Chondrocyte (in vitro differentiated cells): ENCODE data around the gene ST6GAL2. TPM values are rescaled to one million over a fixed set of nuclear protein-coding genes. Genes with fewer than 3 reads are reported as not detected.

ENCODE experiments used
- DNase-seq: peaks from one replicate; pipeline ENCODE4 v3.0.0; 2021; ENCODE audit warnings: mixed read lengths, low spot score
- H3K27ac Mint-ChIP-seq: one replicate; pipeline ENCODE4 v1.8.0; 2021; ENCODE audit warnings: mild to moderate bottlenecking, moderate library complexity, mixed read lengths; ENCODE audit not compliant: unreplicated experiment
- H3K27me3 Mint-ChIP-seq: 2 replicates; pipeline ENCODE4 v1.8.0; 2021; ENCODE audit warnings: low read depth, mixed read lengths
- H3K36me3 Mint-ChIP-seq: 2 replicates; pipeline ENCODE4 v1.8.0; 2021; ENCODE audit warnings: low read depth, mixed read lengths
- H3K4me1 Mint-ChIP-seq: 2 replicates; pipeline ENCODE4 v1.8.0; 2021; ENCODE audit warnings: low read depth, mild to moderate bottlenecking, mixed read lengths
- H3K4me3 Mint-ChIP-seq: one replicate; pipeline ENCODE4 v1.8.0; 2021; ENCODE audit warnings: mild to moderate bottlenecking, moderate library complexity, mixed read lengths; ENCODE audit not compliant: unreplicated experiment
- H3K9me3 Mint-ChIP-seq: 2 replicates; pipeline ENCODE4 v1.8.0; 2021; ENCODE audit warnings: low read depth, mixed read lengths
- total RNA-seq: library from RNA; stranded (reverse); gene quantifications from 3 replicates; pipeline ENCODE4 v1.2.1, GENCODE V29; 2021
- TF ChIP-seq, protein P1 (sequence below): fragments of 200-600 bp; sonication (generic); IDR thresholded peaks from 2 replicates; pipeline ENCODE4 v1.5.0; 2021; ENCODE audit warnings: antibody characterized with exemption, mild to moderate bottlenecking, moderate library complexity

ST6GAL2 gene
- total RNA-seq, 1 donor from 2014 or later: 144 TPM

DNA sequence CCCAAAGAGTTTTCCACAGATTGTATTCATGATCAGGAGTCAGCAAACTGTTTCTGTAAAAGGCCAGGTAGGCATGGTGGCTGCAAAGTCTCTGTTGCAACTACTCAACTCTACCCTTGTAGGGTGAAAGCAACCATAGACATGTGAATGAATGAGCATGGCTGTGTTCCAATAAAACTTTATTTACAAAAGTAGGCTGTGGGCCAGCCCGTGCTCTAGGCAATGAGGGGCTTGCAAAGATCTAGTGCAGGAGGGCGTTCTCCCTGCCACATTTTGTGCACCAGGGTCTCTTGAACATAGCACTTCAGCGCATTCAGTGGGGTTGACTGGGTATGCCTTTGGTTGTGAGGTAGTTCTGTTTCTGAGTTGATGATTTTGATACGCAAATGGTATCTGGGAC lies 85.8 kb downstream of the ST6GAL2 start:
- TF ChIP-seq, protein P1, sequence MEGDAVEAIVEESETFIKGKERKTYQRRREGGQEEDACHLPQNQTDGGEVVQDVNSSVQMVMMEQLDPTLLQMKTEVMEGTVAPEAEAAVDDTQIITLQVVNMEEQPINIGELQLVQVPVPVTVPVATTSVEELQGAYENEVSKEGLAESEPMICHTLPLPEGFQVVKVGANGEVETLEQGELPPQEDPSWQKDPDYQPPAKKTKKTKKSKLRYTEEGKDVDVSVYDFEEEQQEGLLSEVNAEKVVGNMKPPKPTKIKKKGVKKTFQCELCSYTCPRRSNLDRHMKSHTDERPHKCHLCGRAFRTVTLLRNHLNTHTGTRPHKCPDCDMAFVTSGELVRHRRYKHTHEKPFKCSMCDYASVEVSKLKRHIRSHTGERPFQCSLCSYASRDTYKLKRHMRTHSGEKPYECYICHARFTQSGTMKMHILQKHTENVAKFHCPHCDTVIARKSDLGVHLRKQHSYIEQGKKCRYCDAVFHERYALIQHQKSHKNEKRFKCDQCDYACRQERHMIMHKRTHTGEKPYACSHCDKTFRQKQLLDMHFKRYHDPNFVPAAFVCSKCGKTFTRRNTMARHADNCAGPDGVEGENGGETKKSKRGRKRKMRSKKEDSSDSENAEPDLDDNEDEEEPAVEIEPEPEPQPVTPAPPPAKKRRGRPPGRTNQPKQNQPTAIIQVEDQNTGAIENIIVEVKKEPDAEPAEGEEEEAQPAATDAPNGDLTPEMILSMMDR: no peak
- DNase-seq: no peak
- Mint-ChIP-seq H3K27me3 (no peaks in the 10 kb centered on the region), H3K36me3 (peaks cover 25% of the 10 kb centered on the region), H3K27ac (peak overlapping the region; percentile 64), H3K4me3 (no peak overlapping the region), H3K9me3 (no peaks in the 10 kb centered on the region), H3K4me1 (peaks cover 43% of the 10 kb centered on the region)

DNA sequence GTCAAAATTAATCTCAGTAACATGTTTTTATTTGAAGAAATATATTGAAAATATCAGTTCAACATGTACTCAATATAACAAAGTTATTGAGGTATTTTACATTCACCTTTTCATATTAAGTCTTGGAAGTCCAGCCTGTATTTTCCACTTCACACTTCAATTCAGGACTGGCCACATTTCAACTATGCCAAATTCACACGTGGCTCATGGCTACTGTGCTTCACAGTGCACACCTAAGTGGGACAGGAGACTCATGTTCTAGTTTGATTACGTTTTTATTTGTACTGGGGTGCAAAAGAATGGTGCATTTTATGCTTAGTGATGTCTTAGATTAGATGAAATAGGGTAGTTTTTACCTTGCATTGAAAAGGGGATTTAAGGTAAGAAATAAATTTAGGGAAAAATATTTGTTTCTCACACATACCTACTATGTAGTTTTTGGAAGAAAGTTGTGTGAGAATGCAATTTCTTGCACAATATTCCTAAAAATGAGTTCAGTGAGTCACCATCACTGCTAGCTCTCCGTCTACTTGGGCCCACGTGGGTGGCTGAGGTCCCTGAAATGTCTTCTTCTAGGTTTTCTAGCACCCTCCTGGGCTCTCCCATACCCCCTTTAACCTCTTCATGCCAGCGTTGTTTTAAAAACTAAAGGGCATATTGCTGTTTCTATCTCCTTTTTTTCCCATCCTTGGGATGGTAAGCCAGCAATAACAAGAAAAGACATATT lies 87.0 kb downstream of the ST6GAL2 start:
- Mint-ChIP-seq H3K4me3 (no peak overlapping the region), H3K9me3 (no peaks in the 10 kb centered on the region), H3K4me1 (peaks cover 39% of the 10 kb centered on the region), H3K36me3 (peaks cover 20% of the 10 kb centered on the region), H3K27ac (peak overlapping the region; percentile 25), H3K27me3 (no peaks in the 10 kb centered on the region)
- TF ChIP-seq, protein P1: no peak
- DNase-seq: no peak

DNA sequence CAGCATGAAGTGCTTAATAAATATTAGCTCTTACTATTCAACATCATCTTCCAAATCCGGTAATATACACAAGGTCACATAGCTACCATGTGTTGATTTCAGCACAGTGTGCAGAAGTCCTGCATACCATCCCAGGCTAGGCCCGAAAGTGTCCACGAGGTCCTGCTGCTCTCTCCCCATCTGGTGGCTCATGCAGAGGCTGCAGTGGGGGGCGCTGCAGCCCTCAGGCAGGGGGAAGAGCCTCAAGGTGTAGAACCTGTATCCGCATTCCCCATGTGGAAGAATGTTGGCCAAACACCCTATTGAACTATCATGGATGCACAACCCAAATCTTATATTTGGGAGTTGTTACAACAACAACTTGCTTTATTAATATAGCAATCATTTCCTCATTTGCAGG lies 88.5 kb downstream of the ST6GAL2 start:
- Mint-ChIP-seq H3K9me3 (peaks cover 3% of the 10 kb centered on the region), H3K36me3 (peaks cover 11% of the 10 kb centered on the region), H3K27me3 (no peaks in the 10 kb centered on the region), H3K4me1 (peaks cover 32% of the 10 kb centered on the region), H3K4me3 (no peak overlapping the region), H3K27ac (no peak overlapping the region)
- TF ChIP-seq, protein P1: no peak
- DNase-seq: no peak

DNA sequence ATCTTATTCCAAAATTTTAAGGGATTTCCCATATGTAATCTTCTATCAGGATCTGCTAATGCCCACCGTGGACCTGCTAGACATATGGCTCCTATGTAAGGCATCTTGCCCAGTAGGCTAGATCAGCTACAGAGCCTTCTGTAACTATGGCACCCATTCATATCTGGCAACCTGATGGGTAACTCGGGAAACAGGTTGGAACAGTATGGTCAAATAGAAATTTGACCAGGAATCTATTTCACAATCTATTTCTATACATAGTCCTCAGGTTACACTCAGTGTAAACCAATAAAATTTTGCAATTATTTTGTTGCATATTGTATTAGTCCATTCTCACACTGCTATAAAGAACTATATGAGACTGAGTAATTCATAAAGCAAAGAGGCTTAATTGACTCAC lies 93.3 kb downstream of the ST6GAL2 start:
- TF ChIP-seq, protein P1: no peak
- no peaks in the 10 kb centered on the region for H3K36me3 Mint-ChIP-seq
- DNase-seq: no peak
- H3K4me3 Mint-ChIP-seq: no peak overlapping the region
- H3K27me3 Mint-ChIP-seq: no peaks in the 10 kb centered on the region
- no peaks in the 10 kb centered on the region for H3K4me1 Mint-ChIP-seq
- no peak overlapping the region for H3K27ac Mint-ChIP-seq
- peaks cover 6% of the 10 kb centered on the region for H3K9me3 Mint-ChIP-seq

DNA sequence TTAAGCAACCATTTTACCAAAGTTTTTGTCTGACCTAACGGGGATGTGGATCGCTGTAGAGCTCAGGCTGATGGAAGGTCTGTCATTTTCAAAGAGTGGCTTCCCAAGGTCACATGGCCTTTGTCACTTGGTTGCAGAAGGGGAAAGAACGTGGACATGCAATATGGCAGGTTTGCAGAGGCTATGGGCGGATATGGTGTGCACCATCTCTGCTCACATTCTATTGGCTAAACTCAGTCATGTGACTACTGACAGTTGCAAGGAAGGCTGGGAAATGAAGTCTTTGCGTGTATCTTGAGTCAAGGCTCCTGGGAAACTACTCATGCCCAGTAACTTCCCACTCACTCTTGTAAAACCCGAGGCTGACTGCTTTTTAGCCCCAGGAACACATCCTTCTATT lies 96.8 kb downstream of the ST6GAL2 start:
- H3K4me1 Mint-ChIP-seq: no peaks in the 10 kb centered on the region
- DNase-seq: no peak
- H3K27me3 Mint-ChIP-seq: no peaks in the 10 kb centered on the region
- H3K4me3 Mint-ChIP-seq: no peak overlapping the region
- peaks cover 6% of the 10 kb centered on the region for H3K9me3 Mint-ChIP-seq
- no peaks in the 10 kb centered on the region for H3K36me3 Mint-ChIP-seq
- H3K27ac Mint-ChIP-seq: no peak overlapping the region
- TF ChIP-seq, protein P1: no peak
